ENCODE data around the gene LIMS1.
"Not testable (repeated sequence)": the region's sequence is repeated elsewhere in the genome, so short reads cannot be mapped to it uniquely, and the experiment has no call there.

The LIMS1 gene

GRCh38 chr2:108653849-108654248 is 119.6 kb downstream of the LIMS1 start:
- H3K4me3 ChIP-seq (ENCODE audit: low read depth in 1 of 5, low read length in 5 of 5); H3K4me1 ChIP-seq (ENCODE audit: control insufficient read depth in 5 of 5, insufficient read depth in 5 of 5, low read length in 5 of 5); H3K27me3 ChIP-seq (ENCODE audit: control insufficient read depth in 5 of 5, insufficient read depth in 4 of 5, low read length in 5 of 5); H3K36me3 ChIP-seq (ENCODE audit: control insufficient read depth in 5 of 5, insufficient read depth in 5 of 5, low read length in 5 of 5); H3K9ac ChIP-seq (ENCODE audit: low read length in 5 of 5); H3K9me3 ChIP-seq (ENCODE audit: control insufficient read depth in 5 of 5, low read length in 5 of 5): not testable (repeated sequence)
- peak overlapping the region; percentile 67 for H3K27ac ChIP-seq (ENCODE audit: low read depth, low read length)

GRCh38 chr2:108654521-108655125 is 120.4 kb downstream of the LIMS1 start:
- not testable (repeated sequence) for H3K27me3 ChIP-seq (ENCODE audit: control insufficient read depth in 5 of 5, insufficient read depth in 4 of 5, low read length in 5 of 5); H3K4me1 ChIP-seq (ENCODE audit: control insufficient read depth in 5 of 5, insufficient read depth in 5 of 5, low read length in 5 of 5); H3K36me3 ChIP-seq (ENCODE audit: control insufficient read depth in 5 of 5, insufficient read depth in 5 of 5, low read length in 5 of 5); H3K9me3 ChIP-seq (ENCODE audit: control insufficient read depth in 5 of 5, low read length in 5 of 5); H3K9ac ChIP-seq (ENCODE audit: low read length in 5 of 5); H3K4me3 ChIP-seq (ENCODE audit: low read depth in 1 of 5, low read length in 5 of 5)
- peak overlapping the region; percentile 67 for H3K27ac ChIP-seq (ENCODE audit: low read depth, low read length)

GRCh38 chr2:108655270-108655669 is 121.0 kb downstream of the LIMS1 start:
- not testable (repeated sequence) for H3K36me3 ChIP-seq (ENCODE audit: control insufficient read depth in 5 of 5, insufficient read depth in 5 of 5, low read length in 5 of 5); H3K27me3 ChIP-seq (ENCODE audit: control insufficient read depth in 5 of 5, insufficient read depth in 4 of 5, low read length in 5 of 5); H3K4me3 ChIP-seq (ENCODE audit: low read depth in 1 of 5, low read length in 5 of 5); H3K9ac ChIP-seq (ENCODE audit: low read length in 5 of 5); H3K4me1 ChIP-seq (ENCODE audit: control insufficient read depth in 5 of 5, insufficient read depth in 5 of 5, low read length in 5 of 5); H3K27ac ChIP-seq (ENCODE audit: low read depth, low read length); H3K9me3 ChIP-seq (ENCODE audit: control insufficient read depth in 5 of 5, low read length in 5 of 5)

GRCh38 chr2:108656282-108656681 is 122.0 kb downstream of the LIMS1 start:
- H3K9ac ChIP-seq (ENCODE audit: low read length in 5 of 5), result not testable (repeated sequence)

GRCh38 chr2:108657517-108657916 is 123.2 kb downstream of the LIMS1 start:
- not testable (repeated sequence) for H3K27me3 ChIP-seq (ENCODE audit: control insufficient read depth in 5 of 5, insufficient read depth in 4 of 5, low read length in 5 of 5); H3K9ac ChIP-seq (ENCODE audit: low read length in 5 of 5); H3K4me3 ChIP-seq (ENCODE audit: low read depth in 1 of 5, low read length in 5 of 5); H3K4me1 ChIP-seq (ENCODE audit: control insufficient read depth in 5 of 5, insufficient read depth in 5 of 5, low read length in 5 of 5); H3K36me3 ChIP-seq (ENCODE audit: control insufficient read depth in 5 of 5, insufficient read depth in 5 of 5, low read length in 5 of 5); H3K9me3 ChIP-seq (ENCODE audit: control insufficient read depth in 5 of 5, low read length in 5 of 5); H3K27ac ChIP-seq (ENCODE audit: low read depth, low read length)

More at GRCh38 chr2:108656282-108656681, 122.0 kb downstream of the LIMS1 start:
- H3K36me3 ChIP-seq (ENCODE audit: control insufficient read depth in 5 of 5, insufficient read depth in 5 of 5, low read length in 5 of 5); H3K4me3 ChIP-seq (ENCODE audit: low read depth in 1 of 5, low read length in 5 of 5); H3K9me3 ChIP-seq (ENCODE audit: control insufficient read depth in 5 of 5, low read length in 5 of 5); H3K27ac ChIP-seq (ENCODE audit: low read depth, low read length); H3K4me1 ChIP-seq (ENCODE audit: control insufficient read depth in 5 of 5, insufficient read depth in 5 of 5, low read length in 5 of 5); H3K27me3 ChIP-seq (ENCODE audit: control insufficient read depth in 5 of 5, insufficient read depth in 4 of 5, low read length in 5 of 5): not testable (repeated sequence)

- H3K4me3 ChIP-seq (ENCODE audit: low read depth in 1 of 5, low read length in 5 of 5); H3K9ac ChIP-seq (ENCODE audit: low read length in 5 of 5); H3K27ac ChIP-seq (ENCODE audit: low read depth, low read length); H3K36me3 ChIP-seq (ENCODE audit: control insufficient read depth in 5 of 5, insufficient read depth in 5 of 5, low read length in 5 of 5); H3K9me3 ChIP-seq (ENCODE audit: control insufficient read depth in 5 of 5, low read length in 5 of 5); H3K27me3 ChIP-seq (ENCODE audit: control insufficient read depth in 5 of 5, insufficient read depth in 4 of 5, low read length in 5 of 5): not testable (repeated sequence)
- H3K4me1 ChIP-seq (ENCODE audit: control insufficient read depth in 5 of 5, insufficient read depth in 5 of 5, low read length in 5 of 5), result peaks cover 0 to 11% (median 9%) of the 10 kb centered on the region in 5 donors
Measured at GRCh38 chr2:108658553-108658952, 124.3 kb downstream of the LIMS1 start.

- not testable (repeated sequence) for H3K9ac ChIP-seq (ENCODE audit: low read length in 5 of 5); H3K9me3 ChIP-seq (ENCODE audit: control insufficient read depth in 5 of 5, low read length in 5 of 5); H3K27ac ChIP-seq (ENCODE audit: low read depth, low read length); H3K27me3 ChIP-seq (ENCODE audit: control insufficient read depth in 5 of 5, insufficient read depth in 4 of 5, low read length in 5 of 5); H3K4me3 ChIP-seq (ENCODE audit: low read depth in 1 of 5, low read length in 5 of 5); H3K36me3 ChIP-seq (ENCODE audit: control insufficient read depth in 5 of 5, insufficient read depth in 5 of 5, low read length in 5 of 5)
- peaks cover 0 to 18% (median 7%) of the 10 kb centered on the region in 5 donors for H3K4me1 ChIP-seq (ENCODE audit: control insufficient read depth in 5 of 5, insufficient read depth in 5 of 5, low read length in 5 of 5)
Measured at GRCh38 chr2:108661493-108661892, 127.2 kb downstream of the LIMS1 start.

GRCh38 chr2:108662207-108662612 is 127.9 kb downstream of the LIMS1 start:
- not testable (repeated sequence) for H3K9me3 ChIP-seq (ENCODE audit: control insufficient read depth in 5 of 5, low read length in 5 of 5); H3K4me3 ChIP-seq (ENCODE audit: low read depth in 1 of 5, low read length in 5 of 5); H3K27me3 ChIP-seq (ENCODE audit: control insufficient read depth in 5 of 5, insufficient read depth in 4 of 5, low read length in 5 of 5); H3K36me3 ChIP-seq (ENCODE audit: control insufficient read depth in 5 of 5, insufficient read depth in 5 of 5, low read length in 5 of 5); H3K9ac ChIP-seq (ENCODE audit: low read length in 5 of 5)
- peaks cover 0 to 18% (median 7%) of the 10 kb centered on the region in 5 donors for H3K4me1 ChIP-seq (ENCODE audit: control insufficient read depth in 5 of 5, insufficient read depth in 5 of 5, low read length in 5 of 5)
- H3K27ac ChIP-seq (ENCODE audit: low read depth, low read length), result peak overlapping the region; percentile 24

GRCh38 chr2:108663346-108663745 is 129.1 kb downstream of the LIMS1 start:
- peaks cover 0 to 18% (median 7%) of the 10 kb centered on the region in 5 donors for H3K4me1 ChIP-seq (ENCODE audit: control insufficient read depth in 5 of 5, insufficient read depth in 5 of 5, low read length in 5 of 5)
- not testable (repeated sequence) for H3K36me3 ChIP-seq (ENCODE audit: control insufficient read depth in 5 of 5, insufficient read depth in 5 of 5, low read length in 5 of 5); H3K9ac ChIP-seq (ENCODE audit: low read length in 5 of 5); H3K4me3 ChIP-seq (ENCODE audit: low read depth in 1 of 5, low read length in 5 of 5); H3K27me3 ChIP-seq (ENCODE audit: control insufficient read depth in 5 of 5, insufficient read depth in 4 of 5, low read length in 5 of 5); H3K9me3 ChIP-seq (ENCODE audit: control insufficient read depth in 5 of 5, low read length in 5 of 5)
- peak overlapping the region; percentile 24 for H3K27ac ChIP-seq (ENCODE audit: low read depth, low read length)

GRCh38 chr2:108664089-108664488 is 129.8 kb downstream of the LIMS1 start:
- H3K27me3 ChIP-seq (ENCODE audit: control insufficient read depth in 5 of 5, insufficient read depth in 4 of 5, low read length in 5 of 5); H3K27ac ChIP-seq (ENCODE audit: low read depth, low read length); H3K9ac ChIP-seq (ENCODE audit: low read length in 5 of 5); H3K9me3 ChIP-seq (ENCODE audit: control insufficient read depth in 5 of 5, low read length in 5 of 5); H3K4me3 ChIP-seq (ENCODE audit: low read depth in 1 of 5, low read length in 5 of 5); H3K36me3 ChIP-seq (ENCODE audit: control insufficient read depth in 5 of 5, insufficient read depth in 5 of 5, low read length in 5 of 5): not testable (repeated sequence)
- H3K4me1 ChIP-seq (ENCODE audit: control insufficient read depth in 5 of 5, insufficient read depth in 5 of 5, low read length in 5 of 5), result peaks cover 0 to 18% (median 7%) of the 10 kb centered on the region in 5 donors

GRCh38 chr2:108664979-108665378 is 130.7 kb downstream of the LIMS1 start:
- not testable (repeated sequence) for H3K4me3 ChIP-seq (ENCODE audit: low read depth in 1 of 5, low read length in 5 of 5); H3K36me3 ChIP-seq (ENCODE audit: control insufficient read depth in 5 of 5, insufficient read depth in 5 of 5, low read length in 5 of 5); H3K27ac ChIP-seq (ENCODE audit: low read depth, low read length); H3K9me3 ChIP-seq (ENCODE audit: control insufficient read depth in 5 of 5, low read length in 5 of 5); H3K9ac ChIP-seq (ENCODE audit: low read length in 5 of 5); H3K27me3 ChIP-seq (ENCODE audit: control insufficient read depth in 5 of 5, insufficient read depth in 4 of 5, low read length in 5 of 5)
- H3K4me1 ChIP-seq (ENCODE audit: control insufficient read depth in 5 of 5, insufficient read depth in 5 of 5, low read length in 5 of 5), result peaks cover 0 to 18% (median 7%) of the 10 kb centered on the region in 5 donors

All from subcutaneous abdominal adipose tissue (tissue), 5 donors.